Measurements from ENCODE around the gene CDH11.

DNA sequence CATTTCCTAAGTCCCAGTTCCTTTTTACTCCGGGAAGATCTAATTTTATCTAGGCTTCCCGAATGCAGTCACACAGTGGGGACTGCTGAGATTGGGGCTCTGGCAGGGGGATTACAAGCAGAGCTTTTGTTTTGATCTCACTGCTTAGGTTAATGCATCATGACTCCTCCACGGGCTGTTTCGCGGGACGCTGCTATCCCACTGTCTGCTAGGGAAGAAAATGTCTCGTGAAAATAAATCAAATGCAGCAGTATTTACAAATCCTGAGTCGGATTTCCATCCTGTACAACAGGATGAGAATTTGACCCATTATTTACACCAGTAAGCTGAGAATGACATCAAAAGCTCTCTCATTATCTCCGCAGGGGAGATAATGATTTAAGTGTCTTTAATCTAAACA is 83.8 kb downstream of the CDH11 start:
- TF ChIP-seq POLR2A (IDR thresholded peaks at IDR 0.05): no peak
- TF ChIP-seq, protein P1, sequence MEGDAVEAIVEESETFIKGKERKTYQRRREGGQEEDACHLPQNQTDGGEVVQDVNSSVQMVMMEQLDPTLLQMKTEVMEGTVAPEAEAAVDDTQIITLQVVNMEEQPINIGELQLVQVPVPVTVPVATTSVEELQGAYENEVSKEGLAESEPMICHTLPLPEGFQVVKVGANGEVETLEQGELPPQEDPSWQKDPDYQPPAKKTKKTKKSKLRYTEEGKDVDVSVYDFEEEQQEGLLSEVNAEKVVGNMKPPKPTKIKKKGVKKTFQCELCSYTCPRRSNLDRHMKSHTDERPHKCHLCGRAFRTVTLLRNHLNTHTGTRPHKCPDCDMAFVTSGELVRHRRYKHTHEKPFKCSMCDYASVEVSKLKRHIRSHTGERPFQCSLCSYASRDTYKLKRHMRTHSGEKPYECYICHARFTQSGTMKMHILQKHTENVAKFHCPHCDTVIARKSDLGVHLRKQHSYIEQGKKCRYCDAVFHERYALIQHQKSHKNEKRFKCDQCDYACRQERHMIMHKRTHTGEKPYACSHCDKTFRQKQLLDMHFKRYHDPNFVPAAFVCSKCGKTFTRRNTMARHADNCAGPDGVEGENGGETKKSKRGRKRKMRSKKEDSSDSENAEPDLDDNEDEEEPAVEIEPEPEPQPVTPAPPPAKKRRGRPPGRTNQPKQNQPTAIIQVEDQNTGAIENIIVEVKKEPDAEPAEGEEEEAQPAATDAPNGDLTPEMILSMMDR (IDR thresholded peaks at IDR 0.05 in 4 of 5, conservative IDR thresholded peaks at IDR 0.05 in 1 of 5): no peak

Measured in gastrocnemius medialis (tissue), 4 donors.